ENCODE measurements around the gene RAI2. TPM values are rescaled to one million over a fixed set of nuclear protein-coding genes. Genes with fewer than 3 reads are reported as not detected.

RAI2 gene
- total and polyA plus RNA-seq, 2 experiments from 2014 or later, result 0.83 to 0.99 TPM

- Mint-ChIP-seq H3K4me3 (no peak overlapping the region), H3K27ac (no peak overlapping the region), H3K36me3 (ENCODE audit: low read depth) (no peaks in the 10 kb centered on the region), H3K27me3 (ENCODE audit: insufficient read depth, low read depth, poor library complexity) (peaks cover 4% of the 10 kb centered on the region), H3K4me1 (no peaks in the 10 kb centered on the region; the same call in 2 of the 3 replicates), H3K9me3 (no peaks in the 10 kb centered on the region)
- TF ChIP-seq ETS1 (IDR thresholded peaks at IDR 0.05) (no peak), ZNF114 (CRISPR knock-in tag; IDR thresholded peaks at IDR 0.05) (no peak), POLR2AphosphoS5 (IDR thresholded peaks at IDR 0.05; ENCODE audit: low read depth) (no peak), EZH2phosphoT487 (IDR thresholded peaks at IDR 0.05; ENCODE audit: unreplicated experiment) (no peak), EZH2 (IDR thresholded peaks at IDR 0.05; ENCODE audit: low read depth, unreplicated experiment) (no peak), CREB1 (CRISPR knock-in tag; IDR thresholded peaks at IDR 0.05; ENCODE audit: low read depth) (no peak), CTCF (conservative IDR thresholded peaks at IDR 0.05; ENCODE audit: low read depth in 2 of 2) (no peak), REST (IDR thresholded peaks at IDR 0.05; ENCODE audit: unreplicated experiment) (no peak), ZNF462 (CRISPR knock-in tag; IDR thresholded peaks at IDR 0.05) (no peak), JUNB (IDR thresholded peaks at IDR 0.05; ENCODE audit: unreplicated experiment) (no peak)
- ATAC-seq (no peak), DNase-seq (ENCODE audit: low spot score) (no peak)
- H4K20me1 ChIP-seq (replicated peaks; ENCODE audit: insufficient read depth), result no peaks in the 10 kb centered on the region
- H3K4me1 ChIP-seq (ENCODE audit: insufficient read depth), result no peaks in the 10 kb centered on the region
- H3K9me2 ChIP-seq (ENCODE audit: insufficient read depth), result no peaks in the 10 kb centered on the region
- no peaks in the 10 kb centered on the region for H3K79me2 ChIP-seq (replicated peaks; ENCODE audit: insufficient read depth)
- H2AFZ ChIP-seq, result no peak overlapping the region
- H3K4me3 ChIP-seq, result no peak overlapping the region
- no peak overlapping the region for H3K4me2 ChIP-seq
- no peaks in the 10 kb centered on the region for H3F3A ChIP-seq (replicated peaks; ENCODE audit: low read depth)
- no peaks in the 10 kb centered on the region for H3K27me3 ChIP-seq (ENCODE audit: insufficient read depth)
- no peaks in the 10 kb centered on the region for H3K36me3 ChIP-seq (ENCODE audit: insufficient read depth)
- no peak overlapping the region for H3K27ac ChIP-seq (ENCODE audit: low read depth)
Observed at GRCh38 chrX:17813277-17813676, 47.8 kb downstream of the RAI2 start.
